Neutrophil (primary cell): ENCODE data around the gene CSRNP3.

Experiments
- H3K27ac ChIP-seq: fragments of 200-600 bp; sonication (generic); 2 replicates; pipeline ENCODE4 v1.5.1; 2016; ENCODE audit warnings: mild to moderate bottlenecking, moderate library complexity
- H3K27me3 ChIP-seq: fragments of 200-600 bp; sonication (generic); 2 replicates; pipeline ENCODE4 v1.6.0; 2016; ENCODE audit warnings: mild to moderate bottlenecking
- H3K36me3 ChIP-seq: fragments of 200-600 bp; sonication (generic); 2 replicates; pipeline ENCODE4 v1.5.1; 2017
- H3K4me1 ChIP-seq, 2 experiments: fragments of 200-600 bp in 1 of 2; sonication (generic) in 1 of 2; 1 replicate in 1 of 2; 2 replicates in 1 of 2; pipeline versions ENCODE4 v1.5.1 to v1.6.1; 2013 to 2016; ENCODE audit warnings: low read depth in 1 of 2, low read length in 1 of 2, mild to moderate bottlenecking in 1 of 2, moderate library complexity in 1 of 2; ENCODE audit not compliant: control insufficient read depth in 1 of 2, insufficient read depth in 1 of 2
- H3K4me3 ChIP-seq, 2 experiments: fragments of 200-600 bp in 1 of 2; sonication (generic) in 1 of 2; 1 replicate in 1 of 2; 2 replicates in 1 of 2; pipeline ENCODE4 v1.5.1; 2013 to 2016; ENCODE audit warnings: low read depth in 1 of 2, low read length in 1 of 2, mild to moderate bottlenecking in 1 of 2, moderate library complexity in 1 of 2
- H3K9me3 ChIP-seq: fragments of 200-600 bp; sonication (generic); 2 replicates; pipeline ENCODE4 v1.5.1; 2016
- CTCF ChIP-seq: fragments of 200-600 bp; sonication (generic); IDR thresholded peaks from 2 replicates; pipeline ENCODE4 v1.5.1; 2016; ENCODE audit warnings: antibody characterized with exemption

Gene CSRNP3

GRCh38 chr2:165539985-165540384, 70.5 kb downstream of the CSRNP3 start:
- no peak for TF ChIP-seq CTCF
- H3K4me1 ChIP-seq = no peaks in the 10 kb centered on the region
- no peaks in the 10 kb centered on the region for H3K9me3 ChIP-seq

DNA sequence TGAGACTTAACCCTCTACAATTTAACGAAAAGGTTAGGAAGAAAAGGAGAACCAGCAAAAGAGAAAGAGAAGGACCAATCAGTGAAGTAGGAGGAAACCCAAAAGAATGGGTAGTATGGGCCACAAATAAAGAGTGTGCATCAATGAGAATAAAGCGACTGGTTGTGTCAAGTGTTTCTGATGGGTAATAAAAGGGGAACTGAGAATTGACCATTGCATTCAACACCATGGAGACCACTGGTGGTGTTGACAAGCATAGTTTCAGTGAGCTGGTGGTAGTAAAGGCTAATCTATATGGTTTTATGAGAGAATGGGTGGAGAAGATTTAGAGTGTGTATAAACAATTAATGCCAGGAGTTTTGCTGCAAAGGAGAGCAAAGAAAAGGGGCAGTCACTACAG, 75.4 kb downstream of the CSRNP3 start:
- Histone ChIP-seq H3K4me1 (no peaks in the 10 kb centered on the region), H3K27ac (no peak overlapping the region), H3K36me3 (no peaks in the 10 kb centered on the region), H3K27me3 (no peaks in the 10 kb centered on the region), H3K4me3 (no peak overlapping the region), H3K9me3 (no peaks in the 10 kb centered on the region)
- no peak for TF ChIP-seq CTCF

More at GRCh38 chr2:165539985-165540384, 70.5 kb downstream of the CSRNP3 start:
- H3K4me3 ChIP-seq = no peak overlapping the region
- no peaks in the 10 kb centered on the region for H3K36me3 ChIP-seq
- no peaks in the 10 kb centered on the region for H3K27me3 ChIP-seq
- no peak overlapping the region for H3K27ac ChIP-seq

- Histone ChIP-seq H3K27me3 (no peaks in the 10 kb centered on the region), H3K4me3 (no peak overlapping the region), H3K9me3 (no peaks in the 10 kb centered on the region), H3K36me3 (no peaks in the 10 kb centered on the region), H3K27ac (no peak overlapping the region), H3K4me1 (no peaks in the 10 kb centered on the region)
- TF ChIP-seq CTCF = no peak
Measured at GRCh38 chr2:165547900-165548299, 78.4 kb downstream of the CSRNP3 start.

- H3K27ac ChIP-seq = no peak overlapping the region
- no peak overlapping the region for H3K4me3 ChIP-seq
- H3K4me1 ChIP-seq = no peaks in the 10 kb centered on the region
- TF ChIP-seq CTCF = no peak
- no peaks in the 10 kb centered on the region for H3K9me3 ChIP-seq
- no peaks in the 10 kb centered on the region for H3K27me3 ChIP-seq
- H3K36me3 ChIP-seq = no peaks in the 10 kb centered on the region
Measured at GRCh38 chr2:165549619-165550018, 80.1 kb downstream of the CSRNP3 start.

DNA sequence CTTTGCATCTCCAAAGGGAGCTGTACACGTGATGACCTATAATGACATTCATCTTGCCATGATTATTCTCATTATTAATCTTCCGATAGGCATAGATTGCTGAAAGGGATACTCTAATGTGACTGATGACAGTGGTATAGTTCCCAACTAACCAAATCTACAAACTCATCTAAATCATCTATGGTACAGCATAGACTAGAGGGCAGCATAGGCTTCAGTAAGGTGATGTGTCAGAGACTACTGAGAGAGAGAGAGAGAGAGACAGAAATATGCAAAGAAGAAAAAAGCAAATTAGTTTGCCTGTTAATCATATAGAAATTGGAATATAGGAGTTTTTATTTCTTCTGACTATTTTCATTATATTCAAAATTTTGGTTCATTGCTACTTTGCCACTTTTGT, 89.3 kb downstream of the CSRNP3 start:
- no peak overlapping the region for H3K27ac ChIP-seq
- H3K36me3 ChIP-seq = no peaks in the 10 kb centered on the region
- H3K27me3 ChIP-seq = no peaks in the 10 kb centered on the region
- H3K9me3 ChIP-seq = no peaks in the 10 kb centered on the region
- no peak for TF ChIP-seq CTCF
- H3K4me3 ChIP-seq = no peak overlapping the region
- H3K4me1 ChIP-seq = no peaks in the 10 kb centered on the region
